Progenitor cell of endocrine pancreas (in vitro differentiated cells): Measurements from ENCODE around the gene AIFM1. TPM values are rescaled to one million over a fixed set of nuclear protein-coding genes. Genes with fewer than 3 reads are reported as not detected.

ENCODE experiments used
- DNase-seq: peaks from one replicate; pipeline ENCODE4 v3.0.0; 2021; ENCODE audit warnings: low spot score; ENCODE audit not compliant: unreplicated experiment
- H3K27ac Mint-ChIP-seq: 2 replicates; pipeline ENCODE4 v1.8.0; 2021; ENCODE audit warnings: mild to moderate bottlenecking, moderate library complexity, mixed read lengths
- H3K27me3 Mint-ChIP-seq: 2 replicates; pipeline ENCODE4 v1.8.0; 2021; ENCODE audit warnings: mixed read lengths
- H3K36me3 Mint-ChIP-seq: 2 replicates; pipeline ENCODE4 v1.8.0; 2022; ENCODE audit warnings: mixed read lengths; ENCODE audit not compliant: insufficient read depth
- H3K4me1 Mint-ChIP-seq: 2 replicates; pipeline ENCODE4 v1.8.0; 2021; ENCODE audit warnings: low read depth, mixed read lengths
- H3K4me3 Mint-ChIP-seq: 2 replicates; pipeline ENCODE4 v1.8.0; 2021; ENCODE audit warnings: low read depth, mild to moderate bottlenecking, moderate library complexity, mixed read lengths
- H3K9me3 Mint-ChIP-seq: 2 replicates; pipeline ENCODE4 v1.8.0; 2021; ENCODE audit warnings: low read depth, mixed read lengths
- total RNA-seq: library from RNA; stranded (reverse); gene quantifications from 2 replicates; pipeline ENCODE4 v1.2.1, GENCODE V29; 2021
- TF ChIP-seq, protein P1 (sequence below): fragments of 200-600 bp; sonication (generic); IDR thresholded peaks from one replicate; pipeline ENCODE4 v1.5.0; 2021; ENCODE audit warnings: antibody characterized with exemption, mild to moderate bottlenecking; ENCODE audit not compliant: unreplicated experiment

The AIFM1 gene
- total RNA-seq, 1 donor from 2014 or later = 35.5 TPM

DNA sequence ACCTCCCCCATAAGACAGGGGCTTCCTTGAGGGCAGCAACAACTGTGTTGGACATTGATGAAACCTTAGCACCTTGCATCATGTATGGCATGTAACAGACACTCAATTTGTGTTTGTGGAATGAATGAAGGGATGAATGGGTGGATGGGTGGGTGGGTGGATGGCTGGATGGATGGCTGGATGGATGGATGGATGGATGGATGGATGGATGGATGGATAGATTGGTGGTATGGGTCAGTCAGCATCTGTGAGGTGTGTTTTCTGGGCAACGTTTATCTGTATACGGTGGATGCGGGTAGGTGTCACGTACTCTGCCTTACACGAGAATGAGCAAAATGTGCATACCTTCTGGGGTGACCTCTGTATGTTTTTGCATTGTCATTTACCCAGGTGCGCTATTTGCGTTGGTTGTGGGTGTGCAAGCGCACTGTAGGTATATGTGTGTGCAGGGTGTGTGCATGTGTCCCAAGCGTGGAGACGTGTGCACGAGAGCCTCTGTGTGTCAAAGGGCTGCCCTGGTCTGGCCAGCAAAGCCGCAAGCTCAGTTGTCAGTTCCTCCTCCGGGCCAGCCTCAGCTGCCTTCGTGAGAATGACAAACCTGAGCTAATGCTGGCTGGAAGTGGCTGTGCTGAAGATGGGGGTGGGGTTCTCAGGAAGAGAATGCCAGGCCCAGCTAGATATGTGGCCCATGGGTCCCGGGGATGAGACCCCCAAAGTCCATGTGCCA, 81.8 kb downstream of the AIFM1 start:
- Mint-ChIP-seq H3K27ac (no peak overlapping the region), H3K36me3 (peaks cover 6% of the 10 kb centered on the region), H3K27me3 (peaks cover 3% of the 10 kb centered on the region), H3K9me3 (peaks cover 16% of the 10 kb centered on the region), H3K4me1 (peaks cover 2% of the 10 kb centered on the region), H3K4me3 (no peak overlapping the region)
- no peak for DNase-seq
- TF ChIP-seq, protein P1, sequence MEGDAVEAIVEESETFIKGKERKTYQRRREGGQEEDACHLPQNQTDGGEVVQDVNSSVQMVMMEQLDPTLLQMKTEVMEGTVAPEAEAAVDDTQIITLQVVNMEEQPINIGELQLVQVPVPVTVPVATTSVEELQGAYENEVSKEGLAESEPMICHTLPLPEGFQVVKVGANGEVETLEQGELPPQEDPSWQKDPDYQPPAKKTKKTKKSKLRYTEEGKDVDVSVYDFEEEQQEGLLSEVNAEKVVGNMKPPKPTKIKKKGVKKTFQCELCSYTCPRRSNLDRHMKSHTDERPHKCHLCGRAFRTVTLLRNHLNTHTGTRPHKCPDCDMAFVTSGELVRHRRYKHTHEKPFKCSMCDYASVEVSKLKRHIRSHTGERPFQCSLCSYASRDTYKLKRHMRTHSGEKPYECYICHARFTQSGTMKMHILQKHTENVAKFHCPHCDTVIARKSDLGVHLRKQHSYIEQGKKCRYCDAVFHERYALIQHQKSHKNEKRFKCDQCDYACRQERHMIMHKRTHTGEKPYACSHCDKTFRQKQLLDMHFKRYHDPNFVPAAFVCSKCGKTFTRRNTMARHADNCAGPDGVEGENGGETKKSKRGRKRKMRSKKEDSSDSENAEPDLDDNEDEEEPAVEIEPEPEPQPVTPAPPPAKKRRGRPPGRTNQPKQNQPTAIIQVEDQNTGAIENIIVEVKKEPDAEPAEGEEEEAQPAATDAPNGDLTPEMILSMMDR = no peak

DNA sequence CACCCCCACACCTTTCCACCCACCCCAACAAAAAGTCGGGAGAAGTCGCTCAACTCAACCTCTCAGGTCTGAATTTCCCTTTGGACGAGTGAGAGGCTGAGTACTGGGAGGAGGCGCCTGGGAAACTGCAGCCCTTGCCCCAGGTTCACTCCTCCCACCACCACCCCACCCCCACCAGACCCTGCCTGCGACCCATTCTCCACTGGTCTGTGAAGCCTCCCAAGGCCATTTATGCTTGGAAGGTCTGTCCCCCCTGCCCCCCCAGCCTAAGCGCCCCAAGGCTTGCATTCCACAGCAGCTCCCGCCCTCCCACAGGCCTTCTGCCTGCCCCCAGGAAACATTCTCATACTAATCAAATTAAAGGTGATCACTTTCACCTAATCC, 82.5 kb downstream of the AIFM1 start:
- TF ChIP-seq, protein P1 = no peak
- Mint-ChIP-seq H3K27ac (no peak overlapping the region), H3K4me1 (peaks cover 2% of the 10 kb centered on the region), H3K27me3 (peaks cover 3% of the 10 kb centered on the region), H3K4me3 (no peak overlapping the region), H3K9me3 (peaks cover 16% of the 10 kb centered on the region), H3K36me3 (peaks cover 6% of the 10 kb centered on the region)
- DNase-seq = no peak

DNA sequence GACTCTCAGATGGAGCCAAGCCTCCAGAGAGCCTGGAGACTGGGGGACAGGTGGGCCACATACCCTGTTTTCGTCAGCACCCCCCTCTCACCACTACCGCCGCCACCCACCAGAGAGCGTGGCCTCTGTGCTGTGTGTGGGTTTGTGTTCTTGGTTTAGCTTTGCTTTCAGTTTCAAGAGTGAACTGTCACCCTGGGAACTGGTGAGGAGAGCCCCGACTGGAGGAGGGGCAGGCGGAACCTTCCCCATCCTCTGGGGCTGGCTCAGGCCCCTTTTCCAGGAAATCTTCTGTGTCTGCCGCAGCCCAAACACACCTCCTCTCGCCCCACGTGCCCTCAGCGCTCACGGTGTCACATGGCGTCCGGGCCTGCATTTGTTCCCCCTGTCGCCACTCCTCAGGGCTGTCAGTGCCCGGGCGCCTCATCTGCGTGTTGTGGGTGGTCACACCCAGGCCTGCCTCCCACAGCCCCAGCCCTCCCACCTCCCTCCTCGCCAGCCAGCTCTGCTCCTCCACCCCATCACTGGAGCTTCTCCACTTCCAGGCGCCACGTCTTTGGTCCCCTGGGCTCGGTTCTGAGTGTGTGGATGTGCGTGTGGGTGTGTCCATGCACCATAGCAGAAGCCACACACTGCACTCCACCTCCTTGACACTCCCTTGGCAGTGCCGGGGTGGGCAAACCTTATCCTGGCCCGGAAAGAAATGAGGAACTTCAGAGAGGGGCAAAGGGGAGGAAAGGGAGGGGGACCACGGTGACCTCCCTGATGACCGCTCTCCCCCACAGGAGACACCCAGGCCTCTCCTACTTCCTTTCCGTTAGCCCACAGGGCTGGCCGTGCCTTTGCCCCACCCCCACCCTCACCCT, 83.2 kb downstream of the AIFM1 start:
- no peak overlapping the region for H3K4me3 Mint-ChIP-seq
- DNase-seq = no peak
- peaks cover 3% of the 10 kb centered on the region for H3K36me3 Mint-ChIP-seq
- H3K4me1 Mint-ChIP-seq = peaks cover 2% of the 10 kb centered on the region
- no peaks in the 10 kb centered on the region for H3K27me3 Mint-ChIP-seq
- TF ChIP-seq, protein P1 = no peak
- H3K27ac Mint-ChIP-seq = no peak overlapping the region
- peaks cover 12% of the 10 kb centered on the region for H3K9me3 Mint-ChIP-seq

DNA sequence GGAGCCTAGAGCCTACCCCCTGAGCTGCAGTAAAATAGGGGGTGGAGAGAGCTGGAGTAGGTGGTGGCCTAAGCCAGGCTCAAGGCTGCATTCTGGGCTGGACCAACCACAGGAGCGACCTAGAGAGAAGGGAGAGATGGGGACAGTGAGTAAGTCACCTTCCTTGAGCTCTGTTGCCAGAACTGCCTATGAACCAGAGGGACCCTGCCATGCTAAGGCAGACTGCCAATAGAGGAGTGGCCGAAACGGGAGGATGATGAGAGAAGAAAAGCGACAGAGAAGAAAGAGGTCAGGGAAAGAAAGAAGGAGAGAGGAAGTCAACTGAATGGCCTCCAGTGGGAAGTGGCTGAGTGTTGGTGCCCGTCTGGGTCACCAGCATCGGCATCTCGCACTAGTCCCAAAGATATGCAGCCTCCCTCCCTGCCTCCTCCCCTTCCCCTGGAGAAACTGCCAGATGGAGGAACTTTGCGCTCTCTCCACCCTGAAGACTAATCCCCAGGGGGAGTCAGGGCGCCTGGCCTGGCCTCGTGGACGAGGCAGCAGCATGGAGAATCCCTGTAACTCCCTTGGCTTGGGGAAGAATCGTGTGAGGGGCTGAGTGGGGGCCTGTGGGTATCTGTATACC, 84.1 kb downstream of the AIFM1 start:
- Mint-ChIP-seq H3K4me1 (peaks cover 2% of the 10 kb centered on the region), H3K36me3 (peaks cover 3% of the 10 kb centered on the region), H3K27ac (no peak overlapping the region), H3K27me3 (no peaks in the 10 kb centered on the region), H3K4me3 (no peak overlapping the region), H3K9me3 (peaks cover 12% of the 10 kb centered on the region)
- TF ChIP-seq, protein P1 = no peak
- no peak for DNase-seq

DNA sequence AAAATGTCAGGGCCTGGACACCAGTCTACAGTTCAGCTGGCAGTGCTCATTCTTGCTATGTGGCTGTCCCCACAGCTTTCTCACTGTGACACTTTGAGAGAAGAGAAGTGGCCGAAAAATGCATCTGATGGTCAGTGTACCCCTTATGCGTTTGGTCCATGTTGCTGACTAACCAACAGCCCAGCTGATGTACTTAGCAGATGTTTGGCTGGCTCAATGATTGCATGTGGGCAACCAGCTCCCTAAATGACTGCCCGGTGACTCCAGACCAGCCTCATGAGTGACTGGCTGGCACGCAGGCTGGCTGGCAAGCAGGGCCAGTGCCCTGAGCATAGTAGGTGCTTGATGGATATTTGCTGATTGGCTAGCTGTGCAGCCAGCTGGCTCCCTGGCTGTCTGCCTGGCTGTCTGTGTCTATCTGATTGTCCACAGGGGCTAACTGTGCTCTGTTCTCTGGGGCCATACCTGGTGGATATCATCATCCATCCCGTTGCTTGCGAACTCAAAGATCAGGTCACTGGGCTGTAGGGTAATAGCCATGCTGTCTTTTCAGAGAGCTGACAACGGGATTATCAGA, 84.8 kb downstream of the AIFM1 start:
- Mint-ChIP-seq H3K4me1 (peaks cover 2% of the 10 kb centered on the region), H3K27ac (no peak overlapping the region), H3K27me3 (no peaks in the 10 kb centered on the region), H3K36me3 (peaks cover 3% of the 10 kb centered on the region), H3K9me3 (peaks cover 12% of the 10 kb centered on the region), H3K4me3 (no peak overlapping the region)
- no peak for DNase-seq
- TF ChIP-seq, protein P1 = no peak
